Ectodermal cell (in vitro differentiated cells): ENCODE data around the gene PSENEN.
"Not testable (repeated sequence)": the region's sequence is repeated elsewhere in the genome, so short reads cannot be mapped to it uniquely, and the experiment has no call there.

Source experiments
- H3K27ac ChIP-seq: 2 replicates; pipeline ENCODE4 v1.7.0; 2013; ENCODE audit warnings: mild to moderate bottlenecking, low read depth, low read length; ENCODE audit not compliant: insufficient read depth, poor library complexity, severe bottlenecking
- H3K27me3 ChIP-seq: 2 replicates; pipeline ENCODE4 v1.7.0; 2013; ENCODE audit warnings: mild to moderate bottlenecking, low read length; ENCODE audit not compliant: insufficient read depth, control insufficient read depth, poor library complexity, severe bottlenecking
- H3K36me3 ChIP-seq: one replicate; pipeline ENCODE4 v1.7.0; 2013; ENCODE audit warnings: low read length; ENCODE audit not compliant: control insufficient read depth, insufficient read depth
- H3K4me1 ChIP-seq: one replicate; pipeline ENCODE4 v1.7.0; 2013; ENCODE audit warnings: low read length; ENCODE audit not compliant: control insufficient read depth, insufficient read depth
- H3K4me3 ChIP-seq: 2 replicates; pipeline ENCODE4 v1.7.0; 2013; ENCODE audit warnings: low read depth, low read length, control low read depth; ENCODE audit not compliant: insufficient read depth
- H3K9me3 ChIP-seq: 2 replicates; pipeline ENCODE4 v1.7.0; 2013; ENCODE audit warnings: mild to moderate bottlenecking, low read length, moderate library complexity; ENCODE audit not compliant: control insufficient read depth
- WGBS, 2 experiments: methylation state at CpG; one replicate each; pipeline ENCODE4 v1.1.7; 2013; ENCODE audit warnings: missing lambda C conversion rate in 2 of 2; 5-methylcytosine and 5-hydroxymethylcytosine counted together

PSENEN gene

GRCh38 chr19:35789195-35789977 lies 43.9 kb downstream of the PSENEN start:
- Histone ChIP-seq H3K4me3 (no peak overlapping the region), H3K4me1 (no peaks in the 10 kb centered on the region), H3K9me3 (no peaks in the 10 kb centered on the region), H3K27ac (peak overlapping the region; percentile 26), H3K36me3 (no peaks in the 10 kb centered on the region), H3K27me3 (no peaks in the 10 kb centered on the region)
- 86% methylated on average over 11 of the region's 11 CpGs for WGBS, 2 experiments

GRCh38 chr19:35789978-35790944 lies 44.8 kb downstream of the PSENEN start:
- Histone ChIP-seq H3K4me1 (no peaks in the 10 kb centered on the region), H3K4me3 (no peak overlapping the region), H3K27ac (no peak overlapping the region), H3K36me3 (no peaks in the 10 kb centered on the region), H3K27me3 (peaks cover 2% of the 10 kb centered on the region), H3K9me3 (no peaks in the 10 kb centered on the region)
- 92% methylated on average over 19 of the region's 19 CpGs for WGBS, 2 experiments

- H3K36me3 ChIP-seq, result no peaks in the 10 kb centered on the region
- no peak overlapping the region for H3K27ac ChIP-seq
- 80 to 82% methylated on average over 20 of the region's 20 CpGs for WGBS, 2 experiments
- H3K9me3 ChIP-seq, result no peaks in the 10 kb centered on the region
- no peaks in the 10 kb centered on the region for H3K4me1 ChIP-seq
- peaks cover 11% of the 10 kb centered on the region for H3K27me3 ChIP-seq
- H3K4me3 ChIP-seq, result no peak overlapping the region
Observed at GRCh38 chr19:35790981-35791813, 45.7 kb downstream of the PSENEN start.

DNA sequence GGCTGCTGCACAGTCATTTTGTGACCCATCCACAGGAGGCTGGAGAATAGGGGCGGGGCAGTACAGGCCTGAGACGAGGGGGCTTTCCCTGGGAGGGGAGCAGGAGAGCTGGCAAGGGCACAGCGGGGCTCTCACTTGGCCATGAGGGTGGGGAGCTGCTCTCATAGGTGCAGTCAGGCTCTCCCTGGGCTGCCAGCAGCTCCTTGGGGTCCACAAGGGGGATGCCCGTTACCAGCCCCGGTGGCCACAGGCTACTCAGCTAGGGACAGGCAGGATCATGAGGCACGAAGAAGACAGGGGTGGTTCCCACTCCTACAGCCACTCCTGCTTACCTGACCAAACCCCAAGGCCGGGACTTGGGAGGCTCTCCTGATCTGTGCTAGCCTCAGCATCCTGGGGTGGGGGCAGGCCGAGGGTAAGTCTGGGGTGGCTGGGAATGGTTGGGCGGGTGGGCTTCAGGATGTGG lies 46.4 kb downstream of the PSENEN start:
- Histone ChIP-seq H3K4me3 (no peak overlapping the region), H3K9me3 (no peaks in the 10 kb centered on the region), H3K36me3 (no peaks in the 10 kb centered on the region), H3K27ac (no peak overlapping the region), H3K4me1 (no peaks in the 10 kb centered on the region), H3K27me3 (peaks cover 17% of the 10 kb centered on the region)
- 88 to 93% methylated on average over 9 of the region's 9 CpGs for WGBS, 2 experiments

GRCh38 chr19:35792312-35792711 lies 46.9 kb downstream of the PSENEN start:
- Histone ChIP-seq H3K4me3 (no peak overlapping the region), H3K36me3 (no peaks in the 10 kb centered on the region), H3K27ac (no peak overlapping the region), H3K9me3 (no peaks in the 10 kb centered on the region), H3K27me3 (peaks cover 22% of the 10 kb centered on the region), H3K4me1 (no peaks in the 10 kb centered on the region)
- WGBS, 2 experiments, result 89 to 90% methylated on average over 15 of the region's 15 CpGs

DNA sequence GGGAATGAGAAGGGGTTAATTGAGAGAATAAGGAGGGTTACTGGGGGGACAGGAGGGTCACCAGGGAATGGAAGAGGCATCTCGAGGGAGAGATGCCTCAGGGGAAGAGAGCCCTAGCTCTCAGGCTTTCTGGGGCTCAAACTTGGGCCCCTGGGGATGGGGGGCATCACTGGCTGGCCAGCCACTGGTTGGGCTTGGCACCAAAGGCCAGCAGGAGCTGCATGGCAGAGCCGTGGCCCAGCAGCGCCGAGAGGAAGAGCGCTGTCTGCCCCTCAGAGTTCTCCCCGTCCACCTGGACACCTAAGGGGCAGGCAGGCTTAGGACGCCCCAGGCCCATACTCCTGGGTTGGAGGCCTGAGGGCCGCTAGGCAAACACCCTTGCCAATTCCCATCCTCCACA lies 47.4 kb downstream of the PSENEN start:
- H3K9me3 ChIP-seq, result no peaks in the 10 kb centered on the region
- WGBS, 2 experiments, result 89 to 91% methylated on average over 8 of the region's 8 CpGs
- H3K27me3 ChIP-seq, result peaks cover 28% of the 10 kb centered on the region
- H3K4me1 ChIP-seq, result no peaks in the 10 kb centered on the region
- H3K4me3 ChIP-seq, result no peak overlapping the region
- no peak overlapping the region for H3K27ac ChIP-seq
- no peaks in the 10 kb centered on the region for H3K36me3 ChIP-seq

GRCh38 chr19:35793381-35794165 lies 48.1 kb downstream of the PSENEN start:
- Histone ChIP-seq H3K4me1 (no peaks in the 10 kb centered on the region), H3K9me3 (no peaks in the 10 kb centered on the region), H3K27me3 (peaks cover 31% of the 10 kb centered on the region), H3K4me3 (no peak overlapping the region), H3K27ac (no peak overlapping the region), H3K36me3 (no peaks in the 10 kb centered on the region)
- 88 to 90% methylated on average over 7 of the region's 7 CpGs for WGBS, 2 experiments

- H3K4me3 ChIP-seq, H3K4me1 ChIP-seq, H3K36me3 ChIP-seq, H3K27ac ChIP-seq, H3K9me3 ChIP-seq: not testable (repeated sequence)
- H3K27me3 ChIP-seq, result peaks cover 31% of the 10 kb centered on the region
- WGBS, 2 experiments, result 60 to 88% methylated on average over 1 of the region's 1 CpG
Observed at GRCh38 chr19:35795564-35795963, 50.1 kb downstream of the PSENEN start.
